A549 (cell line): ENCODE data around the gene DLG4. TPM values are rescaled to one million over a fixed set of nuclear protein-coding genes. Genes with fewer than 3 reads are reported as not detected.

Experiments used
- ATAC-seq, 2 experiments: fragments of 200-7000 bp in 1 of 2; fragments of >200 bp in 1 of 2; cut with Nextera tagmentation in 1 of 2; cut with Tn5 transposase in 1 of 2; 3 replicates each; pipeline versions ENCODE4 v1.8.0 to v1.9.1; 2018 to 2020; ENCODE audit warnings: mild to moderate bottlenecking in 1 of 2, moderate library complexity in 1 of 2
- CTCF ChIA-PET: fragments of 300-600 bp; sonication (Branson Sonifier 250); formaldehyde crosslinking; extraction: SDS; loops from one replicate; lab custom pipeline; 2021; ENCODE audit warnings: antibody characterized with exemption, inconsistent platforms; lab: Yijun Ruan, JAX
- POLR2A ChIA-PET: fragments of 350-600 bp; formaldehyde crosslinking; extraction: SDS; loops from one replicate; lab custom pipeline; 2021; ENCODE audit warnings: antibody characterized with exemption, inconsistent platforms; lab: Yijun Ruan, JAX
- DNase-seq, 2 experiments: peaks; one replicate each; pipeline versions ENCODE4 v3.0.0 to v3.0.0-alpha.2; 2011 to 2016; ENCODE audit warnings: low read depth in 1 of 2, low spot score in 1 of 2
- FAIRE-seq: peaks from 2 replicates; lab custom pipeline; 2011; peaks lifted over from hg19 to GRCh38; lab: Jason Lieb, UNC
- H3K27ac ChIP-seq, 2 experiments: fragments of >200 bp; sonication (Bioruptor Twin); formaldehyde crosslinking; 3 replicates each; pipeline ENCODE4 v1.5.1; 2016 to 2017
- H3K4me1 ChIP-seq: fragments of >200 bp; sonication (Bioruptor Twin); formaldehyde crosslinking; 3 replicates; pipeline ENCODE4 v1.6.1; 2016
- H3K4me2 ChIP-seq: fragments of >200 bp; sonication (Bioruptor Twin); formaldehyde crosslinking; 3 replicates; pipeline ENCODE4 v1.6.1; 2016
- H3K4me3 ChIP-seq: fragments of >200 bp; sonication (Bioruptor Twin); formaldehyde crosslinking; 3 replicates; pipeline ENCODE4 v1.5.1; 2016
- H3K9me3 ChIP-seq: fragments of >200 bp; sonication (Bioruptor Twin); formaldehyde crosslinking; 3 replicates; pipeline ENCODE4 v1.6.1; 2016
- CBX2 ChIP-seq: fragments of 200-600 bp; sonication (generic); IDR thresholded peaks from 2 replicates; pipeline ENCODE4 v1.6.1; 2016; ENCODE audit warnings: low read depth, mild to moderate bottlenecking, borderline replicate concordance
- CEBPB ChIP-seq, 2 experiments: fragments of >200 bp in 1 of 2; sonication (Bioruptor Twin) in 1 of 2; formaldehyde crosslinking in 1 of 2; IDR thresholded peaks; 2 replicates each; pipeline ENCODE4 v1.6.1; 2012 to 2016
- CHD2 ChIP-seq: fragments of 150-350 bp; IDR thresholded peaks from 2 replicates; pipeline ENCODE4 v1.6.1; 2014; ENCODE audit warnings: low read length; ENCODE audit not compliant: partially characterized antibody
- EP300 ChIP-seq, 2 experiments: fragments of >200 bp; sonication (Bioruptor Twin); formaldehyde crosslinking; IDR thresholded peaks; 2 replicates in 1 of 2; 3 replicates in 1 of 2; pipeline ENCODE4 v1.6.1; 2016 to 2017
- GATA3 ChIP-seq: IDR thresholded peaks from 2 replicates; pipeline ENCODE4 v1.6.1; 2012; ENCODE audit warnings: borderline replicate concordance
- HEYL ChIP-seq: fragments of 250-450 bp; sonication (Bioruptor Pico); IDR thresholded peaks from 2 replicates; pipeline ENCODE4 v1.8.0; 2021; ENCODE audit warnings: mild to moderate bottlenecking, moderate library complexity
- HOXA7 ChIP-seq: fragments of 250-450 bp; sonication (Bioruptor Pico); IDR thresholded peaks from 2 replicates; pipeline ENCODE4 v1.5.0; 2020; ENCODE audit warnings: mild to moderate bottlenecking, moderate library complexity
- KDM1A ChIP-seq: fragments of 200-600 bp; sonication (generic); IDR thresholded peaks from 2 replicates; pipeline ENCODE4 v1.6.1; 2016; ENCODE audit warnings: low read depth, mild to moderate bottlenecking
- KDM5A ChIP-seq: fragments of 200-600 bp; sonication (generic); IDR thresholded peaks from 2 replicates; pipeline ENCODE4 v1.6.1; 2016; ENCODE audit warnings: antibody characterized with exemption, mild to moderate bottlenecking
- MAZ ChIP-seq: fragments of 150-350 bp; IDR thresholded peaks from 2 replicates; pipeline ENCODE4 v1.6.1; 2014; ENCODE audit warnings: antibody characterized with exemption, low read depth, low read length, borderline replicate concordance
- MYC ChIP-seq: IDR thresholded peaks from 2 replicates; pipeline ENCODE4 v1.6.1; 2012; ENCODE audit warnings: mild to moderate bottlenecking, inconsistent platforms, low read length, improper control_type of control experiment, borderline replicate concordance
- NFE2L2 ChIP-seq: fragments of 150-350 bp; conservative IDR thresholded peaks from 2 replicates; pipeline ENCODE4 v1.6.1; 2014; ENCODE audit warnings: low read length
- POLR2AphosphoS2 ChIP-seq: conservative IDR thresholded peaks from 2 replicates; pipeline ENCODE4 v1.6.1; 2012; ENCODE audit warnings: low read length, improper control_type of control experiment, inconsistent platforms
- RAD21 ChIP-seq, 2 experiments: fragments of >200 bp in 1 of 2; sonication (Bioruptor Twin) in 1 of 2; formaldehyde crosslinking in 1 of 2; IDR thresholded peaks in 1 of 2; conservative IDR thresholded peaks in 1 of 2; 2 replicates in 1 of 2; 3 replicates in 1 of 2; pipeline ENCODE4 v1.6.1; 2012 to 2018; ENCODE audit warnings: inconsistent platforms in 1 of 2
- RCOR1 ChIP-seq: fragments of 150-350 bp; IDR thresholded peaks from 2 replicates; pipeline ENCODE4 v1.6.1; 2014; ENCODE audit warnings: antibody characterized with exemption, low read length, low read depth
- RFX5 ChIP-seq: fragments of 450-650 bp; IDR thresholded peaks from 2 replicates; pipeline ENCODE4 v1.7.1; 2014; ENCODE audit warnings: antibody characterized with exemption, mild to moderate bottlenecking, moderate library complexity
- SMC3 ChIP-seq: fragments of >200 bp; sonication (Bioruptor Twin); formaldehyde crosslinking; IDR thresholded peaks from 3 replicates; pipeline ENCODE4 v1.6.1; 2018; ENCODE audit warnings: inconsistent platforms
- ZC3H11A ChIP-seq: fragments of 450-650 bp; IDR thresholded peaks from 2 replicates; pipeline ENCODE4 v1.6.1; 2014; ENCODE audit warnings: antibody characterized with exemption, mild to moderate bottlenecking
- ZFP36 ChIP-seq: fragments of 450-650 bp; IDR thresholded peaks from 2 replicates; pipeline ENCODE4 v1.6.1; 2014; ENCODE audit warnings: borderline replicate concordance; ENCODE audit not compliant: partially characterized antibody
- WGBS: methylation state at CpG from one replicate; pipeline ENCODE4 v1.1.6; 2017; ENCODE audit errors: missing lambda C conversion rate; 5-methylcytosine and 5-hydroxymethylcytosine counted together
- polyA plus RNA-seq, 4 experiments: library from polyadenylated mRNA; depleted of rRNA in 3 of 4; stranded (reverse); fragments of >200 nt; fragmentation: RNase III in 1 of 4; extraction: RNeasy Plus Mini Kit Qiagen cat#74134 plus additional on column Dnase treatment in 1 of 4; gene quantifications; 2 replicates in 3 of 4; 3 replicates in 1 of 4; pipeline ENCODE4 v1.2.3, GENCODE V29; 2011 to 2017
- TF ChIP-seq, protein P1 (sequence below): fragments of >200 bp; sonication (Bioruptor Twin); formaldehyde crosslinking; IDR thresholded peaks from 3 replicates; pipeline ENCODE4 v1.5.1; 2016
- TF ChIP-seq, protein P2 (sequence below): IDR thresholded peaks from 2 replicates; pipeline ENCODE4 v1.6.1; 2012
- TF ChIP-seq, protein P3 (sequence below): fragments of 250-450 bp; sonication (Bioruptor Pico); IDR thresholded peaks from 2 replicates; pipeline ENCODE4 v1.5.0; 2020; ENCODE audit warnings: low read depth, mild to moderate bottlenecking, moderate library complexity

Gene DLG4
- polyA plus RNA-seq, 2 of the 4 experiments (the other 2 are of a cell fraction), result 8.3 to 21.3 TPM

DNA sequence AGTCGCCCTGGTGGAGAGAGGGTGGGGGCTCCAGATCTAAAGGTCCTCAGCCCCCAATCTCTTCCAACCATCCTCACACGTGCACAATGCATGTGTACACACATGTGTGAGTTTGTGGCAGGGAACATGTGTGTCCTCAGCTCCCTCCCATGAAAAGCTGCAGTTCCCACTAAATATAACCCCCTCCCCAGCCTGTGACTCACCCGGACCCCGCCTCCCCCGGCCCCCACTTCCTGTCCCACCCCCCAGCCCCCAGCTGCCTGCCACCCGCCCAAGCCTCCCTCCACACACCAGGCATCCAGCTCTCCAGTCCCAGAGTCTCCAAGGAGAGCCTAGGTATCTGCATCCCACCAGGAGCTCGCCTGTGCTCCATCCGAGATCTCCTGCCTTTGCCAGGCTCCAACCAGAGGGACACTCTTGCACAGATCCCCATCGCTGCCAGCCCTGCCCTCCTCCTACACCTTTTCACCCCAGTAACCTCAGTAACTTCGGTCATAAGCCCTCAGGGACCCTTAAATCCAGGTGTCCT, 3.9 kb downstream of the DLG4 start:
- DNase-seq (peak in 1 of 2 experiments; percentile 41), FAIRE-seq (no peak), ATAC-seq (no peak)
- Histone ChIP-seq H3K9me3 (no peaks in the 10 kb centered on the region), H3K4me3 (no peak overlapping the region), H3K27ac (peak overlapping the region in 1 of 2 experiments; percentile 98; a peak in 3 of 6 replicates), H3K4me2 (peak overlapping the region; percentile 96), H3K4me1 (peaks cover 46% of the 10 kb centered on the region)
- ChIA-PET CTCF (interaction anchor here (0.6 to 3.7 kb wide), 8 partner anchors 9 to 566 kb away, joined by 3 to 24 read pairs (median 6); partner anchors contain the start of genes PHF23 and SLC16A11), POLR2A (interaction anchor here (1.1 to 1.2 kb wide), 2 partner anchors 8 to 32 kb away, joined by 3 to 4 read pairs; no protein-coding TSS in a partner anchor)
- 27% methylated on average over 6 of the region's 10 CpGs for WGBS
- no peak for TF ChIP-seq NFE2L2
- no peak for TF ChIP-seq RFX5
- TF ChIP-seq, protein P1, sequence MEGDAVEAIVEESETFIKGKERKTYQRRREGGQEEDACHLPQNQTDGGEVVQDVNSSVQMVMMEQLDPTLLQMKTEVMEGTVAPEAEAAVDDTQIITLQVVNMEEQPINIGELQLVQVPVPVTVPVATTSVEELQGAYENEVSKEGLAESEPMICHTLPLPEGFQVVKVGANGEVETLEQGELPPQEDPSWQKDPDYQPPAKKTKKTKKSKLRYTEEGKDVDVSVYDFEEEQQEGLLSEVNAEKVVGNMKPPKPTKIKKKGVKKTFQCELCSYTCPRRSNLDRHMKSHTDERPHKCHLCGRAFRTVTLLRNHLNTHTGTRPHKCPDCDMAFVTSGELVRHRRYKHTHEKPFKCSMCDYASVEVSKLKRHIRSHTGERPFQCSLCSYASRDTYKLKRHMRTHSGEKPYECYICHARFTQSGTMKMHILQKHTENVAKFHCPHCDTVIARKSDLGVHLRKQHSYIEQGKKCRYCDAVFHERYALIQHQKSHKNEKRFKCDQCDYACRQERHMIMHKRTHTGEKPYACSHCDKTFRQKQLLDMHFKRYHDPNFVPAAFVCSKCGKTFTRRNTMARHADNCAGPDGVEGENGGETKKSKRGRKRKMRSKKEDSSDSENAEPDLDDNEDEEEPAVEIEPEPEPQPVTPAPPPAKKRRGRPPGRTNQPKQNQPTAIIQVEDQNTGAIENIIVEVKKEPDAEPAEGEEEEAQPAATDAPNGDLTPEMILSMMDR, result no peak
- no peak for TF ChIP-seq CBX2
- no peak for TF ChIP-seq EP300 (IDR thresholded peaks at IDR 0.05)
- TF ChIP-seq HEYL (CRISPR knock-in tag), result no peak

DNA sequence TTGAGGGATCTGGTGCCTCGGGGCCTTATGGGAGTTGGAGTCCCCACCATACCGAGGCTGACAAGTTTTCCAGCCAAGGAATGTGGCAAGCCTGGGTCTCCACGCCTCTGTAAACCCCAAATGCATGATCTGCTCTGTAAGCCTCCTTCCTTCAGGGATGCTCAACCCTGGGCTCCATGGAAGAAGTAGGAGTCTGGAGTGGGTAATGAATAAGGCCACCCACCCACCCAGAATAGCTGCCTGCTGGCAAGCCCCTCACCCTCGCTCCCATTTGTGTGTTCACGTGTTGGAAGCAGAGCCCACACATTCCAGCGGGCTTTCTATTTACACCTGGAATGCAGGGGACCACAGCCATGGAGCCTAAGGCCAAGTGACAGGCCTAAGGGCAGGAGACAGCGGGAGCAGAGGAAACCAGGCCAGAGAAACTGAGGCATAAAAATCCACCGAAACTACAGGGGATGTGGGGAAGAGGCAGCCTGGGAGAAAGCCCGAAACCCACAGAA, 4.4 kb downstream of the DLG4 start:
- peaks cover 43% of the 10 kb centered on the region for H3K4me1 ChIP-seq
- H3K27ac ChIP-seq, result peak overlapping the region; percentile 8 to 98; a peak in 3 of 6 replicates

DNA sequence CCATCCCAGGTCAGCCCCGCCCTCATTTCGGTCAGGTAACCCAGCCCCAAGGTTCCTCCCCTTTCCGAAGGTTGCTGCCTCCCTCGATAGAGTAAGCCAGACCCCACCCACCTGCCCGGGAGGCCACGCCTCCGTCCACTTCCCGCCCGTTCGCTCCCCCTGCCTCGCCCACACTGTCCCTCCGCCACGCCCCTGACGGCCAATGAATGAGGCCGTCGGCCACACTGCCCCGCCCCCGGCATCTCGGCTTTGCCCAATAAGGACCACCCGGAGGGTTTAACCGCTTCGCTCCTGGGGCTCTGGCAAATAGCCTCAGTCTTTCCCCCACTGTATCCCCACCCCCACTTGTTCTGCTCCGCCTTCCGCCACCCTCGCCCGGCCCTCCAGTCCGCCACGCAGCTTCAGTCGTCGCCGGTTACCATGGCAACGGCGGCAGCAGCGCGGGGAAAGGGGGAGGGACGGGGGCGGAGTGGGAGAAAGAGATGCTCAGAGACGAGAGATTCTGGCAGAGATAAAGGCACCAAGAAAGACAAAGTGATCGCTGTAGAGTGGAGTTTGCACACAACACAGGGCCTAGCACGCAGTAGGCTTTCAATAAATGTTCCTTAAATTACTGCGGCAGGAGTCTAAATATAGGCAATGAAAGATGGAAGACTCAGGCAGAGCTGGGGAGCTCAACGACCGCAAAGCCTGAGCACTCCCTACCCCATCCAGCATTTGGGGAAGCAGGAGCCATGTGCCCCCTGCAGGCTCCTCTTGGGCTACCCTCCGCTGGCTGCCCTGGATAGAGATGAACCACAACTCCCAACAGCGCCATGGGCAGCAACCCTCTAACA, 5.1 kb downstream of the DLG4 start:
- POLR2A ChIA-PET, result interaction anchor here (0.5 to 1.2 kb wide), 6 partner anchors 9 to 69 kb away, joined by 3 to 4 read pairs (median 3); partner anchors contain the start of gene DVL2
- peak overlapping the region; percentile 61 to 79 for H3K27ac ChIP-seq
- DNase-seq (peak; percentile 99 to 100), FAIRE-seq (peak; percentile 91)
- peaks cover 43% of the 10 kb centered on the region for H3K4me1 ChIP-seq
- H3K4me3 ChIP-seq, result peak overlapping the region; percentile 47
- peak overlapping the region; percentile 96 for H3K4me2 ChIP-seq
- 0% methylated on average over 40 of the region's 45 CpGs for WGBS
- TF ChIP-seq SMC3, result peak; percentile 39
- TF ChIP-seq CHD2, result peak; percentile 64
- no peak for TF ChIP-seq HOXA7 (CRISPR knock-in tag)
- no peak for TF ChIP-seq POLR2AphosphoS2
- TF ChIP-seq, protein P2, sequence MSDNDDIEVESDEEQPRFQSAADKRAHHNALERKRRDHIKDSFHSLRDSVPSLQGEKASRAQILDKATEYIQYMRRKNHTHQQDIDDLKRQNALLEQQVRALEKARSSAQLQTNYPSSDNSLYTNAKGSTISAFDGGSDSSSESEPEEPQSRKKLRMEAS, result peak; percentile 70
- TF ChIP-seq RFX5, result peak; percentile 97
- peak; percentile 30; the same call in 1 of the 2 replicates for TF ChIP-seq KDM1A
- no peak for TF ChIP-seq NFE2L2
- peak; percentile 14 for TF ChIP-seq ZFP36
- TF ChIP-seq MAZ, result peak; percentile 56; the same call in 1 of the 2 replicates
- TF ChIP-seq ZC3H11A, result no peak
- TF ChIP-seq MYC, result peak; percentile 58; the same call in 1 of the 2 replicates
- no peak for TF ChIP-seq KDM5A
- TF ChIP-seq GATA3, result no peak; the same call in 1 of the 2 replicates
- TF ChIP-seq, protein P1, result peak; percentile 53
- TF ChIP-seq, protein P3, sequence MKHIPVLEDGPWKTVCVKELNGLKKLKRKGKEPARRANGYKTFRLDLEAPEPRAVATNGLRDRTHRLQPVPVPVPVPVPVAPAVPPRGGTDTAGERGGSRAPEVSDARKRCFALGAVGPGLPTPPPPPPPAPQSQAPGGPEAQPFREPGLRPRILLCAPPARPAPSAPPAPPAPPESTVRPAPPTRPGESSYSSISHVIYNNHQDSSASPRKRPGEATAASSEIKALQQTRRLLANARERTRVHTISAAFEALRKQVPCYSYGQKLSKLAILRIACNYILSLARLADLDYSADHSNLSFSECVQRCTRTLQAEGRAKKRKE, result no peak
- peak; percentile 34 to 42; a peak in 2 of 5 replicates for TF ChIP-seq RAD21 (conservative IDR thresholded peaks at IDR 0.05 in 1 of 2, IDR thresholded peaks at IDR 0.05 in 1 of 2)
- no peak for TF ChIP-seq CBX2
- TF ChIP-seq, all 56 proteins: peak for 10
- CTCF ChIA-PET, result interaction anchor here (0.6 to 3.7 kb wide), 19 partner anchors 10 to 169 kb away, joined by 3 to 24 read pairs (median 5); partner anchors contain the start of genes DVL2, PHF23 and SLC16A11
- no peaks in the 10 kb centered on the region for H3K9me3 ChIP-seq
- ATAC-seq, result peak; percentile 75 to 89

More for the DNA sequence above, 4.4 kb downstream of the DLG4 start:
- TF ChIP-seq, protein P2, result peak; percentile 19
- TF ChIP-seq RCOR1, result no peak
- peak in 1 of 2 experiments; percentile 32; a peak in 1 of 4 replicates for TF ChIP-seq CEBPB (IDR thresholded peaks at IDR 0.05)
- no peak for DNase-seq
- ChIA-PET CTCF (interaction anchor here (0.6 to 3.7 kb wide), 17 partner anchors 9 to 566 kb away, joined by 3 to 24 read pairs (median 5); partner anchors contain the start of genes PHF23 and SLC16A11), POLR2A (interaction anchor here (0.7 to 1.2 kb wide), 4 partner anchors 9 to 31 kb away, joined by 3 to 4 read pairs (median 3); partner anchors contain the start of gene DVL2)
- Histone ChIP-seq H3K4me3 (peak overlapping the region; percentile 47; the same call in 1 of the 3 replicates), H3K4me2 (peak overlapping the region; percentile 96), H3K9me3 (no peaks in the 10 kb centered on the region)
- no peak for ATAC-seq
- WGBS, result 27% methylated on average over 9 of the region's 9 CpGs
- FAIRE-seq, result peak; percentile 99
